Endothelial cell of umbilical vein (primary cell): ENCODE data around the gene KATNAL1. TPM values are rescaled to one million over a fixed set of nuclear protein-coding genes. Genes with fewer than 3 reads are reported as not detected.

Experiments used
- BruUV-seq: library from RNA; stranded (reverse); fragments of 400-500 nt; replicated peaks from 2 replicates; lab custom pipeline; 2021; lab: Mats Ljungman, UMichigan
- CTCF ChIA-PET: fragments of 300-600, 350-600 bp; sonication (Branson Sonifier 250); formaldehyde crosslinking; loops from one replicate; lab custom pipeline; 2021; ENCODE audit warnings: antibody characterized with exemption, inconsistent platforms; lab: Charles Lee
- POLR2A ChIA-PET: fragments of 300-600, 350-600 bp; sonication (Branson Sonifier 250); formaldehyde crosslinking; loops from one replicate; lab custom pipeline; 2021; ENCODE audit warnings: antibody characterized with exemption, inconsistent platforms; lab: Charles Lee
- DNase-seq: peaks from one replicate; pipeline ENCODE4 v3.0.0-alpha.2; 2011; ENCODE audit warnings: low read depth, low spot score
- FAIRE-seq: peaks from 2 replicates; lab custom pipeline; 2011; peaks lifted over from hg19 to GRCh38; lab: Jason Lieb, UNC
- H2AFZ ChIP-seq: 2 replicates; pipeline ENCODE4 v1.6.0; 2012; ENCODE audit warnings: low read depth, low read length, control low read depth, inconsistent platforms
- H3K27ac ChIP-seq: 2 replicates; pipeline ENCODE4 v1.5.1; 2011; ENCODE audit warnings: low read depth, mild to moderate bottlenecking, control low read depth, low read length, moderate library complexity; ENCODE audit not compliant: insufficient read depth
- H3K27me3 ChIP-seq, 2 experiments: 2 replicates each; pipeline versions ENCODE4 v1.6.0 to v1.6.1; 2011; ENCODE audit warnings: low read length in 2 of 2, mixed read lengths in 1 of 2; ENCODE audit not compliant: control insufficient read depth in 2 of 2, insufficient read depth in 2 of 2
- H3K36me3 ChIP-seq, 2 experiments: 2 replicates in 1 of 2; 3 replicates in 1 of 2; pipeline ENCODE4 v1.5.1; 2011; ENCODE audit warnings: low read length in 2 of 2, mild to moderate bottlenecking in 1 of 2, moderate library complexity in 1 of 2; ENCODE audit not compliant: control insufficient read depth in 2 of 2, insufficient read depth in 2 of 2; ENCODE audit errors: extremely low read depth in 1 of 2
- H3K4me1 ChIP-seq: 3 replicates; pipeline ENCODE4 v1.5.1; 2011; ENCODE audit warnings: mild to moderate bottlenecking, low read length; ENCODE audit not compliant: control insufficient read depth, insufficient read depth; ENCODE audit errors: extremely low read depth
- H3K4me2 ChIP-seq: 2 replicates; pipeline ENCODE4 v1.6.1; 2011; ENCODE audit warnings: low read length, control low read depth, mixed read lengths; ENCODE audit not compliant: insufficient read depth
- H3K4me3 ChIP-seq, 3 experiments: fragments of 200-600 bp in 1 of 3; sonication (generic), shearing (Covaris generic) in 1 of 3; replicated peaks in 1 of 3; 2 replicates each; pipeline ENCODE4 v1.5.1; 2011 to 2016; ENCODE audit warnings: control low read depth in 3 of 3, low read length in 3 of 3, mild to moderate bottlenecking in 2 of 3, inconsistent platforms in 1 of 3, low read depth in 1 of 3, moderate library complexity in 1 of 3; ENCODE audit not compliant: insufficient read depth in 1 of 3
- H3K79me2 ChIP-seq: 2 replicates; pipeline ENCODE4 v1.6.0; 2012; ENCODE audit warnings: low read length, inconsistent platforms; ENCODE audit not compliant: control insufficient read depth, insufficient read depth
- H3K9ac ChIP-seq: replicated peaks from 2 replicates; pipeline ENCODE3; 2011; ENCODE audit warnings: low read length, control low read depth; ENCODE audit not compliant: insufficient read depth; ENCODE audit errors: extremely low read depth
- H3K9me1 ChIP-seq: replicated peaks from 3 replicates; pipeline ENCODE4 v1.6.0; 2011; ENCODE audit warnings: mild to moderate bottlenecking, low read length; ENCODE audit not compliant: control insufficient read depth, insufficient read depth; ENCODE audit errors: extremely low read depth
- H3K9me3 ChIP-seq: replicated peaks from 2 replicates; pipeline ENCODE4 v1.5.1; 2012; ENCODE audit warnings: low read length, inconsistent platforms; ENCODE audit not compliant: control insufficient read depth, insufficient read depth
- H4K20me1 ChIP-seq: replicated peaks from 2 replicates; pipeline ENCODE3; 2011; ENCODE audit warnings: mild to moderate bottlenecking, low read length; ENCODE audit not compliant: control insufficient read depth, insufficient read depth; ENCODE audit errors: extremely low read depth
- EZH2 ChIP-seq: IDR thresholded peaks from 2 replicates; pipeline ENCODE4 v1.6.1; 2012; ENCODE audit warnings: borderline replicate concordance, low read depth, mild to moderate bottlenecking, moderate library complexity, low read length, inconsistent platforms; ENCODE audit not compliant: severe bottlenecking
- FOS ChIP-seq: IDR thresholded peaks from 2 replicates; pipeline ENCODE4 v1.6.1; 2011; ENCODE audit warnings: mild to moderate bottlenecking, low read length, moderate library complexity, borderline replicate concordance; ENCODE audit not compliant: insufficient read depth
- GATA2 ChIP-seq: IDR thresholded peaks from 2 replicates; pipeline ENCODE4 v1.7.0; 2011; ENCODE audit warnings: low read depth, mild to moderate bottlenecking, moderate library complexity, mixed read lengths, low read length; ENCODE audit not compliant: insufficient read length, insufficient read depth
- JUN ChIP-seq: IDR thresholded peaks from 2 replicates; pipeline ENCODE4 v1.6.1; 2011; ENCODE audit warnings: borderline replicate concordance, low read depth; ENCODE audit not compliant: insufficient read length, insufficient read depth
- MYC ChIP-seq: IDR thresholded peaks from one replicate; pipeline ENCODE4 v1.6.1; 2011; ENCODE audit warnings: mild to moderate bottlenecking, low read depth, low read length
- POLR2A ChIP-seq: IDR thresholded peaks from 2 replicates; pipeline ENCODE4 v1.6.1; 2012; ENCODE audit warnings: low read depth, mild to moderate bottlenecking, control low read depth, low read length
- POLR2AphosphoS5 ChIP-seq: IDR thresholded peaks from 2 replicates; pipeline ENCODE4 v1.6.1; 2012; ENCODE audit warnings: low read depth, mild to moderate bottlenecking, control low read depth, low read length, moderate library complexity; ENCODE audit not compliant: insufficient read depth
- dilution Hi-C: fragments of 300-500 bp; cut with MboI; formaldehyde crosslinking; loops from one replicate; pipeline ENCODE4 v1.15.0; 2019; ENCODE audit warnings: low sequenced_read_pairs; ENCODE audit not compliant: extremely low pct_ligation_motif_present
- intact Hi-C: fragments of 100-400 bp; cut with micrococcal nuclease; formaldehyde crosslinking; loops from one replicate; pipeline ENCODE4 v1.10.0; 2022
- polyA plus RNA-seq, 4 experiments: library from polyadenylated mRNA; depleted of rRNA in 3 of 4; stranded (reverse) in 3 of 4; unstranded in 1 of 4; fragments of >200 nt; gene quantifications; 2 replicates each; pipeline versions ENCODE4 v1.2.1 to v1.2.3, GENCODE V29; 2011 to 2012; ENCODE audit warnings: missing spikeins in 1 of 4
- total RNA-seq: library from RNA; stranded (reverse); gene quantifications from 2 replicates; pipeline ENCODE4 v1.2.3, GENCODE V29; 2021
- TF ChIP-seq, protein P1 (sequence below): IDR thresholded peaks from 2 replicates; pipeline ENCODE4 v1.6.1; 2011; ENCODE audit not compliant: insufficient read depth, insufficient read length
- TF ChIP-seq, protein P2 (sequence below), 2 donors: IDR thresholded peaks; 1 replicate in 1 of 2; 2 replicates in 1 of 2; pipeline ENCODE4 v1.5.1; 2011; ENCODE audit warnings: low read length in 2 of 2, mild to moderate bottlenecking in 2 of 2, moderate library complexity in 2 of 2, control low read depth in 1 of 2, inconsistent platforms in 1 of 2, low read depth in 1 of 2; ENCODE audit not compliant: insufficient read depth in 1 of 2; ENCODE audit errors: extremely low read depth in 1 of 2

KATNAL1 gene
- total and polyA plus RNA-seq, 2 donors (not counting 3 experiments of a cell fraction or from before 2014, with no cell fraction given), result 7.2 to 49.2 TPM

DNA sequence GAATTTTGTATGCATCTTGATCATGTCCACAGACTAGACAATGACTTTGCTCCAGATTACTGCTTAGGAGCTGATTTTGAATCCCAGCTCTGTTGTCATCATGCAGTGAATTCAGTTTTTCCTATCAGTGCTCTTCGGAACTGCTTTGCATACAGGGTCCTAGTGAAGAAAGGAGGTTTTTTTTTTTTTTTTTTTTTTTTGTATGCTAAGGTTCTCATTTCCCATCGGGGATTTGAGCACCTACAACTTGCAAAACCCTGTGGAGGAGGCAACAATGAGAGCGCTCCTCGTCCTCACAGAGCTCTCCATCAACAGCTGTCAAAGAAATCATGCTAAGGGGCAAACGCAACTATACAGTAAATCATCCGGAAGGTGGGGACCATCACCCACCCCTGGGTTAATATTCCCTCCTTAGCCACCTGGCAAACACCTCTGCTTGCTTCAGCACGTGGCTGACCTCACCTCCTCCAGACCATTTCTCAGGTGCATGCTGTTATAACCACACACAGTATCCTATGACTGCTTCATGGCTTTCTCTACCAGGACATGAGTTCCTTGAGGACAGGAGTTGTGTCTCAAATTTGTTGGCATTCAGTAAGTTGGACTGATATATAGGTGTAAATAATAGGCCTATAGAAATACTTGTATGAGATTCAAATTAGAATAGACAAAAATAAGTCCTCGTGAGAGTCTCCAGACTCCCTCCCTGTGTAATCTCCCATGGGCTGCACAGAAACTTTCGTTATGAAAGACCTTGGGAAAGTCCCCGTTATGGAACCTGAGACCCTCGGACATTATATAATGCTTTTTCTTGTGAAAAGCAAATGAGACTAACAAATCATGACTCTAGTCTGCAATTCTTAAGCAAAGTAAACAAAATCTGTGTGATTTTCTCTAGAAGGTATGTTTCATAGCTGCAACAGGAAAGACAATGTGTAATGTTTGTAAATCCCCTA lies 113.8 kb downstream of the KATNAL1 start:
- intact Hi-C loops, result no loop called here
- Histone ChIP-seq H3K27me3 (no peaks in the 10 kb centered on the region), H2AFZ (no peak overlapping the region), H3K4me2 (no peak overlapping the region), H3K9me3 (no peaks in the 10 kb centered on the region), H3K4me1 (no peaks in the 10 kb centered on the region), H3K79me2 (no peaks in the 10 kb centered on the region), H3K9me1 (no peaks in the 10 kb centered on the region), H3K9ac (no peak overlapping the region), H3K27ac (no peak overlapping the region), H4K20me1 (no peaks in the 10 kb centered on the region), H3K4me3 (no peak overlapping the region), H3K36me3 (no peaks in the 10 kb centered on the region)
- dilution Hi-C loops, result no loop called here
- BruUV-seq, result no TSS peak
- POLR2A ChIA-PET, result interaction anchor here (0.7 kb wide), 1 partner anchor 25 kb away, joined by 3 read pairs; no protein-coding TSS in a partner anchor
- FAIRE-seq (no peak), DNase-seq (no peak)
- CTCF ChIA-PET, result no interaction called here
- TF ChIP-seq POLR2AphosphoS5 (no peak), EZH2 (no peak), MYC (no peak), JUN (no peak), GATA2 (no peak), FOS (no peak), POLR2A (no peak)
- TF ChIP-seq, protein P1, sequence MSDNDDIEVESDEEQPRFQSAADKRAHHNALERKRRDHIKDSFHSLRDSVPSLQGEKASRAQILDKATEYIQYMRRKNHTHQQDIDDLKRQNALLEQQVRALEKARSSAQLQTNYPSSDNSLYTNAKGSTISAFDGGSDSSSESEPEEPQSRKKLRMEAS, result no peak
- TF ChIP-seq, protein P2, sequence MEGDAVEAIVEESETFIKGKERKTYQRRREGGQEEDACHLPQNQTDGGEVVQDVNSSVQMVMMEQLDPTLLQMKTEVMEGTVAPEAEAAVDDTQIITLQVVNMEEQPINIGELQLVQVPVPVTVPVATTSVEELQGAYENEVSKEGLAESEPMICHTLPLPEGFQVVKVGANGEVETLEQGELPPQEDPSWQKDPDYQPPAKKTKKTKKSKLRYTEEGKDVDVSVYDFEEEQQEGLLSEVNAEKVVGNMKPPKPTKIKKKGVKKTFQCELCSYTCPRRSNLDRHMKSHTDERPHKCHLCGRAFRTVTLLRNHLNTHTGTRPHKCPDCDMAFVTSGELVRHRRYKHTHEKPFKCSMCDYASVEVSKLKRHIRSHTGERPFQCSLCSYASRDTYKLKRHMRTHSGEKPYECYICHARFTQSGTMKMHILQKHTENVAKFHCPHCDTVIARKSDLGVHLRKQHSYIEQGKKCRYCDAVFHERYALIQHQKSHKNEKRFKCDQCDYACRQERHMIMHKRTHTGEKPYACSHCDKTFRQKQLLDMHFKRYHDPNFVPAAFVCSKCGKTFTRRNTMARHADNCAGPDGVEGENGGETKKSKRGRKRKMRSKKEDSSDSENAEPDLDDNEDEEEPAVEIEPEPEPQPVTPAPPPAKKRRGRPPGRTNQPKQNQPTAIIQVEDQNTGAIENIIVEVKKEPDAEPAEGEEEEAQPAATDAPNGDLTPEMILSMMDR (IDR thresholded peaks at IDR 0.05; ENCODE audit: extremely low read depth in 1 of 2, insufficient read depth in 1 of 2, low read depth in 1 of 2, low read length in 2 of 2), result no peak
